Measurements from ENCODE around the gene CRELD2. TPM values are rescaled to one million over a fixed set of nuclear protein-coding genes. Genes with fewer than 3 reads are reported as not detected.

Gene CRELD2
- total RNA-seq, 4 donors from 2014 or later = 9.3 to 29.4 (median 21.5) TPM

DNA sequence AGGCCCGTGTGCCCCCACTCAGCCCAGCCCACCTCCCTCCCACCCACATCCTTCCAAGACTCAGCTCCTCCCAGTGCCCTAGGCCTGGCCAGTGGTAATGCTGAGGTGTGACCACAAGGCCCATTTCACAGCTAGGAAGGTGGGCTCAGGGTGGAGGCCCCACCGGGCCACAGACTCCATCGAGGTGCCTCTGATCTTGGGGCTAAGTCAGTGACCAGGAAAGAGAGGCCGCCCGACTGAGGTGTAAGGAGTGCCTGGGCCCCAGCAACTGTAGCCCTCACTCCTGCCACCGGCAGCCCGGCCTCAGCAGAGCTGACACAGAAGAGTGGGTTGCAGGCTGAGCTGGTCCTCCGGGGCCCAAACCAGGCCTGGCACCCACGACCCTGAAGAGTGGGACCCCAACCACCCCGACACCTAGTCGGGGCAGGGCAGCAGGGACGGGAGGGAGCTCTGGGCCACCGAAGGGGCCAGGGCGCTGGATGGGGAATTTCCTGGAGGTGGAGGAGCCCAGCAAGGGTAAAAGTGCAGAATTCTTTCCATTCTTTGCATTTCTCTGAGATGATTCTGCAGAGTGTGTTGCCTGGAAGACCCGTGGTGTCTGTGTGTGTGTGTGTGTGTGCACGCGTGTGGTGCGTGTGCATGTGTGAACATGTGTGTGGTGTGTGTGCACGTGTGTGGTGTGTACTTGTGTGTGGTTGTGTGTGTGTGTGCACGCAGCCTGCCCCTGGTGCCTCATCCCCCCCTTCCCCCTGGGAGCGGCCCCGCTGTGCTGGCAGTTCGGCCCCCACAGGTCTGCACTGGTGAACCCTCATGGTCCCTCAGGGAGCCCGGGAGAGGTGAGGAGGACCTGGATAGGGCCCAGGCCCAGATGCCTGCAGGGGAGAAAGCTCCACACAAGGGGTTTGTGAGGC is 33.8 kb downstream of the CRELD2 start:
- TF ChIP-seq POLR2AphosphoS5 (IDR thresholded peaks at IDR 0.05) = no peak
- no peak for TF ChIP-seq POLR2A (IDR thresholded peaks at IDR 0.05)
- TF ChIP-seq, protein P1, sequence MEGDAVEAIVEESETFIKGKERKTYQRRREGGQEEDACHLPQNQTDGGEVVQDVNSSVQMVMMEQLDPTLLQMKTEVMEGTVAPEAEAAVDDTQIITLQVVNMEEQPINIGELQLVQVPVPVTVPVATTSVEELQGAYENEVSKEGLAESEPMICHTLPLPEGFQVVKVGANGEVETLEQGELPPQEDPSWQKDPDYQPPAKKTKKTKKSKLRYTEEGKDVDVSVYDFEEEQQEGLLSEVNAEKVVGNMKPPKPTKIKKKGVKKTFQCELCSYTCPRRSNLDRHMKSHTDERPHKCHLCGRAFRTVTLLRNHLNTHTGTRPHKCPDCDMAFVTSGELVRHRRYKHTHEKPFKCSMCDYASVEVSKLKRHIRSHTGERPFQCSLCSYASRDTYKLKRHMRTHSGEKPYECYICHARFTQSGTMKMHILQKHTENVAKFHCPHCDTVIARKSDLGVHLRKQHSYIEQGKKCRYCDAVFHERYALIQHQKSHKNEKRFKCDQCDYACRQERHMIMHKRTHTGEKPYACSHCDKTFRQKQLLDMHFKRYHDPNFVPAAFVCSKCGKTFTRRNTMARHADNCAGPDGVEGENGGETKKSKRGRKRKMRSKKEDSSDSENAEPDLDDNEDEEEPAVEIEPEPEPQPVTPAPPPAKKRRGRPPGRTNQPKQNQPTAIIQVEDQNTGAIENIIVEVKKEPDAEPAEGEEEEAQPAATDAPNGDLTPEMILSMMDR (IDR thresholded peaks at IDR 0.05) = no peak
- no peak for TF ChIP-seq EP300 (IDR thresholded peaks at IDR 0.05)
- Histone ChIP-seq H3K4me3 (no peak overlapping the region), H3K27me3 (no peaks in the 10 kb centered on the region), H3K27ac (peak overlapping the region; percentile 92), H3K9me3 (no peaks in the 10 kb centered on the region), H3K4me1 (peaks cover 95% of the 10 kb centered on the region), H3K36me3 (no peaks in the 10 kb centered on the region)
- 50% methylated on average over 15 of the region's 24 CpGs for WGBS
- DNase-seq (ENCODE audit: low spot score in 2 of 2) = no peak

DNA sequence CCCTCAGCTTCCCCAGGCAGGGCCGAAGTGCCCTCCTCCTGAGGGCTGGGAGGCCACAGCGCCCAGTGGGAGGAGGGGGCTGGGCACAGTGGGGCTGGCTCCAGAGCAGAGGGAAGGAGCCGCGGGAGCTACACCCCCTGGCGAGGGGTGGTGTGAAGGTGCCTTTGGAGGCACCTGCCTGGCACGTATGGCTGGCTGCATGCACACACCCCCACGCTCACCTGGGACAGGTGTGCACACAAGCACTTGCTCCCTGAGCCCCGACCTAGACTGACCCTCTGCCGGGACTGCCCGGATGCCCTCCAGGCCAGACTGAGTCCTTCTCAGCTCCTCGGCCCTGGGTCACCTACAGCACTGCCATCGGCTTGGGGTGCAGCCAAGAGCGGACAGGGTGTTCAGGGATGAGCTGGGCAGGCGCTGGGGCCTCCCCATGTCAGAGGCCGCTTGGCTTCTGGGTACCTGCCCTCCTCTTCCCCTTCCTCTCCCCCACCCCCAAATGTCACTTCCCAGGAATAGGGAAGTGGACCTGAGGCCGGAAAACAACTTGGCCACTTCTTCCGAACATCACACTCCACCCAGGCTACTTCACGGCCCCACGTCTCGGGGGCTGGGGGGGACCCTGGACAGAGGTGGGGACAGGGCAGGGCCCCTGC is 34.7 kb downstream of the CRELD2 start:
- Histone ChIP-seq H3K27ac (peak overlapping the region; percentile 92), H3K4me1 (peaks cover 86% of the 10 kb centered on the region), H3K9me3 (no peaks in the 10 kb centered on the region), H3K4me3 (no peak overlapping the region), H3K36me3 (no peaks in the 10 kb centered on the region), H3K27me3 (no peaks in the 10 kb centered on the region)
- DNase-seq (ENCODE audit: low spot score in 2 of 2) = no peak
- 88% methylated on average over 5 of the region's 20 CpGs for WGBS
- no peak for TF ChIP-seq EP300 (IDR thresholded peaks at IDR 0.05)
- TF ChIP-seq POLR2A (IDR thresholded peaks at IDR 0.05) = no peak
- TF ChIP-seq POLR2AphosphoS5 (IDR thresholded peaks at IDR 0.05) = no peak
- TF ChIP-seq, protein P1 (IDR thresholded peaks at IDR 0.05) = no peak

DNA sequence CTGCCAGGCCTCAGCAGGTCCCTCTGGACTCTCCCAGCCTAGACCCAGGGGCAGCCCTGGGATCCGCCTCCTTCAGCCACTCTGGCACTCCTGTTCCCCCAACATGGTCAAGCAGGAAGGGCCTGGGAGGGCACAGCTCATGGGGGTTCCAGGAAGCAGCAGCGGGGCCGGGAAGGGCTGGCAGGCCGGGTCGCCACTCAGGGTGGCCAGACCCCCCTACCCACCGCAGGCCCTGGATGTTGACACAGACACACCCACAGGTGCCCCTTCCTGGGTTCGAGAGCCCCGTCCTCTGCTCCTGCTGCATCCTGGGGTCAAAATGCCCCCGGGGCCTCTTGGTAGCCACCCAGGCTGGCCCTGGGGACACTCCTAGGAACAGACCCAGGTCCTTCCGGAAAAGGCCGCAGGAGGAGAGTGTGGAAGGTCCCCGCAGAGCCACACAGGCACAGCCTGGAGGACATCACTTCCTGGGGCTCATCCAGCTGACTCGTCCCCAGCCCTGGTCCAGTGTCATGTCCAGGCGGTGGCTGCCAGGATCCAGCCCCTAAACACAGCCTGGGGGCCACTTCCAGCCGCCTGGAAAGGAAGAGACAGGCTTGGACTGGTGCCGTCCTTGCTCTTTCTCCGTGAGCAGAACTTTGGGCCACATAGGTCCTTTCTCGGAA is 35.4 kb downstream of the CRELD2 start:
- H3K4me3 ChIP-seq = no peak overlapping the region
- H3K4me1 ChIP-seq = peaks cover 84% of the 10 kb centered on the region
- peak overlapping the region; percentile 92 for H3K27ac ChIP-seq
- H3K36me3 ChIP-seq = no peaks in the 10 kb centered on the region
- DNase-seq (ENCODE audit: low spot score in 2 of 2) = no peak
- no peaks in the 10 kb centered on the region for H3K9me3 ChIP-seq
- WGBS = 80% methylated on average over 7 of the region's 18 CpGs
- no peaks in the 10 kb centered on the region for H3K27me3 ChIP-seq
- TF ChIP-seq POLR2A (IDR thresholded peaks at IDR 0.05) (no peak), POLR2AphosphoS5 (IDR thresholded peaks at IDR 0.05) (no peak), EP300 (IDR thresholded peaks at IDR 0.05) (no peak)
- TF ChIP-seq, protein P1 (IDR thresholded peaks at IDR 0.05) = no peak

DNA sequence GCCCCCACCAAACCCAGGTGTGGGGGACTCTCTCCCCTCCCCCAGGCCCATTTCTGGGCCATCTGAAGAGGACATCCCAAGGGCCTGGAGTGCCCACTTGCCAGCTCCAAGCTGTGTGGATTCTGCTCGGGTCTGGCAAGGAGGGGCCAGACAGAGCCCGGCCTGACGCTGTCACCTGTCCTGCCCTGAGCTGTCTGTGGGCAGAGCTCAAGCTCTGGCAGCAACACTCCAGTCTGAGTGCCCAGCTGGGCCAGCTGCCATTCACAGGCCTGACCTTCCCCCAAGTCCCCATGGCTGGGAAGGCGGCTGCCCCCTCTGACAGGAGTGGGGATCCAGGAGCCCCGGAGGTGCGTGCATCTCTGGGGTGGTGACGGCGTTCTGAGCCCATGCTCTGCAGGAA is 35.9 kb downstream of the CRELD2 start:
- TF ChIP-seq POLR2A (IDR thresholded peaks at IDR 0.05) (no peak), POLR2AphosphoS5 (IDR thresholded peaks at IDR 0.05) (no peak), EP300 (IDR thresholded peaks at IDR 0.05) (no peak)
- TF ChIP-seq, protein P1 (IDR thresholded peaks at IDR 0.05) = no peak
- Histone ChIP-seq H3K9me3 (no peaks in the 10 kb centered on the region), H3K4me1 (peaks cover 83% of the 10 kb centered on the region), H3K4me3 (no peak overlapping the region), H3K36me3 (no peaks in the 10 kb centered on the region), H3K27ac (peak overlapping the region; percentile 92), H3K27me3 (no peaks in the 10 kb centered on the region)
- no peak for DNase-seq (ENCODE audit: low spot score in 2 of 2)
- WGBS = 75% methylated on average over 7 of the region's 8 CpGs

Data from suprapubic skin (tissue), 4 donors.